ENCODE results near the gene ALPP.
"Not testable (repeated sequence)": the region's sequence is repeated elsewhere in the genome, so short reads cannot be mapped to it uniquely, and the experiment has no call there.

ALPP gene
- long read RNA-seq = 0 reads

DNA sequence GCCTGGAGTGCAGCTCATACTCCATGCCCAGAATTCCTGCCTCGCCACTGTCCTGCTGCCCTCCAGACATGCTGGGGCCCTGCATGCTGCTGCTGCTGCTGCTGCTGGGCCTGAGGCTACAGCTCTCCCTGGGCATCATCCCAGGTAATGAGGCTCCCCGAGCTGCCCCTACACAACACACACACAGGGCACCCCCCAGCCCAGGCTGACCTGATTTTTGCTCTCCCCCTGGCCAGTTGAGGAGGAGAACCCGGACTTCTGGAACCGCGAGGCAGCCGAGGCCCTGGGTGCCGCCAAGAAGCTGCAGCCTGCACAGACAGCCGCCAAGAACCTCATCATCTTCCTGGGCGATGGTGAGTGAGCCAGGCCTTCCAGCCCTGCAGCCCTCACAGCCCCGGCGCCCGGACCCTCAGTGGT is at the start of gene ALPP:
ALPP (plus strand) TSS at position 17 of the 417 bp plus-strand sequence; CDS start at position 69, 52 bp downstream.
- H3K27me3 ChIP-seq (ENCODE audit: insufficient read depth, poor library complexity, severe bottlenecking); H3K4me3 ChIP-seq (replicated peaks; ENCODE audit: insufficient read depth, low read length); DNase-seq (ENCODE audit: low read depth in 1 of 2, low spot score in 1 of 2); H3K27ac ChIP-seq (replicated peaks): not testable (repeated sequence)

DNA sequence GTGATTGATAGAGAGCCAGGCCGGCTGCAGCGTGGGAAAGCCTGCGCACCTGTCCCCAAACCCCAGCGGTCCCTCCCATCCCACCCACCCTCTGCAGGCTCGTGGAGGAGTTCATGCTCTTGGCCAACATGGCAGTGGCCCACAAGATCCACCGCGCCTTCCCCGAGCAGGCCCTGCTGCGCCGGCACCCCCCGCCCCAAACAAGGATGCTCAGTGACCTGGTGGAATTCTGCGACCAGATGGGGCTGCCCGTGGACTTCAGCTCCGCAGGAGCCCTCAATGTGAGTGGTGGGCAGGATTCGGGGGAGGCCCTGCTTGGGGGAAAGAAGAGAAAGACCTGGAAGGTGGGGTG is 48.9 kb upstream of the ALPP start:
- DNase-seq (ENCODE audit: low read depth in 1 of 2, low spot score in 1 of 2) = no peak
- TF ChIP-seq GABPA (IDR thresholded peaks at IDR 0.05; ENCODE audit: low read depth) = no peak

DNA sequence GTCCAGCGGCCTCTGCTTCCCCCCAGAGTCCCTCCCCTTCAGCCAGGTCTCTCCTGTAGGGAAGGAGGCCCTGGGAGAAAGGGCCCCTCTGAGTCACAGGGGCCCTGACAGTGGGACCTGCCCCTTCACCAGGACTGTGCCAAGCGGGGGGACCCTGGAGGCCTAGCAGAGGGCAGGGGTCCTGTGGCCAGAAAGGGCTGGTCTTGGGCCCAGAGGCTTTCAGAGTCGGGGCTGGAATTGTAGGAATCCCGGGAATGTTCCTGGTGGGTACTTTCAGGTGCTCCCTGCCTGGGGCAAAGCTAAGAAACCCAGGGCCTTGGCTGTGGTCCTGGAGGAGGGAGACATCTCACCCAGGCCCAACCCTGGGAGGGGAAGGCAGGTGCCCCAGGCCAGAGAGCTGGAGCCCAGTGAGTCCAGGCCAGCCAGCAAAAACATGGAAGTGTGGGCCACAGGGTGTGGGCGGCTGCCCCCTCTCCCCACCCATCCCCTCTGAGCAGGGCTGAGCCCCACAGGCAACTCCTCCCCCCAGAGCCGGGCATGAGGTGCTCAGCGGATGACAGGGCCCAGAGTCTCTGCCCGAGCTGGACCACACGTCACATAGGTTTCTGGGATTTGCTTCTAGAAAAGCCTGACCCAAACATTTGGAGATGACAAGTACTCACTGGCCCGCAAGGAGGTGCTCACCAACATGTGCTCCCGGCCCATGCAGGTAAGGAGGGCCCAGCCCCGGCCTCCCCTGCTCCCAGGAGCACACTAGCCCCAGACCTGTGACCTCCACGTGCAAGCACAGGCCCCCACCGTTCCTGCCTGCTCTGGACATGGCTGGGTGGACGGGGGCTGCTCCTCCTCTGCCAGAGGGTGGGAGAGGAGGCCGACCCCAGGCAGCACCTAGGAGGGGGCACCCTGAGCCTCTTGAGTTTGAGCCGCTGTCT is 48.2 kb upstream of the ALPP start:
- no peak for TF ChIP-seq POLR2AphosphoS5 (IDR thresholded peaks at IDR 0.05; ENCODE audit: low read depth)
- TF ChIP-seq SPI1 (IDR thresholded peaks at IDR 0.05; ENCODE audit: borderline replicate concordance, low read depth) = no peak
- TF ChIP-seq, protein P1, sequence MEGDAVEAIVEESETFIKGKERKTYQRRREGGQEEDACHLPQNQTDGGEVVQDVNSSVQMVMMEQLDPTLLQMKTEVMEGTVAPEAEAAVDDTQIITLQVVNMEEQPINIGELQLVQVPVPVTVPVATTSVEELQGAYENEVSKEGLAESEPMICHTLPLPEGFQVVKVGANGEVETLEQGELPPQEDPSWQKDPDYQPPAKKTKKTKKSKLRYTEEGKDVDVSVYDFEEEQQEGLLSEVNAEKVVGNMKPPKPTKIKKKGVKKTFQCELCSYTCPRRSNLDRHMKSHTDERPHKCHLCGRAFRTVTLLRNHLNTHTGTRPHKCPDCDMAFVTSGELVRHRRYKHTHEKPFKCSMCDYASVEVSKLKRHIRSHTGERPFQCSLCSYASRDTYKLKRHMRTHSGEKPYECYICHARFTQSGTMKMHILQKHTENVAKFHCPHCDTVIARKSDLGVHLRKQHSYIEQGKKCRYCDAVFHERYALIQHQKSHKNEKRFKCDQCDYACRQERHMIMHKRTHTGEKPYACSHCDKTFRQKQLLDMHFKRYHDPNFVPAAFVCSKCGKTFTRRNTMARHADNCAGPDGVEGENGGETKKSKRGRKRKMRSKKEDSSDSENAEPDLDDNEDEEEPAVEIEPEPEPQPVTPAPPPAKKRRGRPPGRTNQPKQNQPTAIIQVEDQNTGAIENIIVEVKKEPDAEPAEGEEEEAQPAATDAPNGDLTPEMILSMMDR (IDR thresholded peaks at IDR 0.05; ENCODE audit: insufficient read depth, low read length) = no peak
- TF ChIP-seq GABPA (IDR thresholded peaks at IDR 0.05; ENCODE audit: low read depth) = no peak
- TF ChIP-seq, protein P2, sequence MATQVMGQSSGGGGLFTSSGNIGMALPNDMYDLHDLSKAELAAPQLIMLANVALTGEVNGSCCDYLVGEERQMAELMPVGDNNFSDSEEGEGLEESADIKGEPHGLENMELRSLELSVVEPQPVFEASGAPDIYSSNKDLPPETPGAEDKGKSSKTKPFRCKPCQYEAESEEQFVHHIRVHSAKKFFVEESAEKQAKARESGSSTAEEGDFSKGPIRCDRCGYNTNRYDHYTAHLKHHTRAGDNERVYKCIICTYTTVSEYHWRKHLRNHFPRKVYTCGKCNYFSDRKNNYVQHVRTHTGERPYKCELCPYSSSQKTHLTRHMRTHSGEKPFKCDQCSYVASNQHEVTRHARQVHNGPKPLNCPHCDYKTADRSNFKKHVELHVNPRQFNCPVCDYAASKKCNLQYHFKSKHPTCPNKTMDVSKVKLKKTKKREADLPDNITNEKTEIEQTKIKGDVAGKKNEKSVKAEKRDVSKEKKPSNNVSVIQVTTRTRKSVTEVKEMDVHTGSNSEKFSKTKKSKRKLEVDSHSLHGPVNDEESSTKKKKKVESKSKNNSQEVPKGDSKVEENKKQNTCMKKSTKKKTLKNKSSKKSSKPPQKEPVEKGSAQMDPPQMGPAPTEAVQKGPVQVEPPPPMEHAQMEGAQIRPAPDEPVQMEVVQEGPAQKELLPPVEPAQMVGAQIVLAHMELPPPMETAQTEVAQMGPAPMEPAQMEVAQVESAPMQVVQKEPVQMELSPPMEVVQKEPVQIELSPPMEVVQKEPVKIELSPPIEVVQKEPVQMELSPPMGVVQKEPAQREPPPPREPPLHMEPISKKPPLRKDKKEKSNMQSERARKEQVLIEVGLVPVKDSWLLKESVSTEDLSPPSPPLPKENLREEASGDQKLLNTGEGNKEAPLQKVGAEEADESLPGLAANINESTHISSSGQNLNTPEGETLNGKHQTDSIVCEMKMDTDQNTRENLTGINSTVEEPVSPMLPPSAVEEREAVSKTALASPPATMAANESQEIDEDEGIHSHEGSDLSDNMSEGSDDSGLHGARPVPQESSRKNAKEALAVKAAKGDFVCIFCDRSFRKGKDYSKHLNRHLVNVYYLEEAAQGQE (IDR thresholded peaks at IDR 0.05; ENCODE audit: insufficient replicate concordance, low read depth) = no peak
- H3K27me3 ChIP-seq (ENCODE audit: insufficient read depth, poor library complexity, severe bottlenecking) = no peaks in the 10 kb centered on the region
- H3K4me3 ChIP-seq (replicated peaks; ENCODE audit: insufficient read depth, low read length) = no peak overlapping the region
- H3K27ac ChIP-seq (replicated peaks) = no peak overlapping the region
- no peak for DNase-seq (ENCODE audit: low read depth in 1 of 2, low spot score in 1 of 2)

More for the DNA sequence above, 48.9 kb upstream of the ALPP start:
- H3K27me3 ChIP-seq (ENCODE audit: insufficient read depth, poor library complexity, severe bottlenecking) = no peaks in the 10 kb centered on the region
- H3K27ac ChIP-seq (replicated peaks) = no peak overlapping the region
- H3K4me3 ChIP-seq (replicated peaks; ENCODE audit: insufficient read depth, low read length) = no peak overlapping the region

DNA sequence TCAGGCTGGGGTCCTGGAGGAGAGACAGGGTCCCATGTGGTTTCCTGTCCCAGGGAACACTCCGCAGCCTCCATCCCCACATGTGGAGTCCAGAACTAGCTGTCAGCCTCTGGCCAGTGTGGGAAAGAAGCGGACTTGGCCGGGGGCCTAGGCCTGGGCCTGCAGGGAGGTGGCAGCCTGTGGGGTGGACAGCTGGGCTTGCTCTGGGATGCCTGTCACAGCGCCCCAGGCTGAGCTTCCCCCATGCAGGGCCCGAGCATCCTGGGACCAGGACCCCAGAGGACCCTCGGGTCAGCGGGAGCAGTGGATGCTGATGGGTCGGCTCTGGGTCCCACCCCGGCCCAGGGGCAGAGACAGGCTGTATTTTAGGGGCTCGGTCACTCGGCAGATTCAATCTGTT is 47.5 kb upstream of the ALPP start:
- not testable (repeated sequence) for H3K4me3 ChIP-seq (replicated peaks; ENCODE audit: insufficient read depth, low read length); H3K27me3 ChIP-seq (ENCODE audit: insufficient read depth, poor library complexity, severe bottlenecking); H3K27ac ChIP-seq (replicated peaks); DNase-seq (ENCODE audit: low read depth in 1 of 2, low spot score in 1 of 2)

DNA sequence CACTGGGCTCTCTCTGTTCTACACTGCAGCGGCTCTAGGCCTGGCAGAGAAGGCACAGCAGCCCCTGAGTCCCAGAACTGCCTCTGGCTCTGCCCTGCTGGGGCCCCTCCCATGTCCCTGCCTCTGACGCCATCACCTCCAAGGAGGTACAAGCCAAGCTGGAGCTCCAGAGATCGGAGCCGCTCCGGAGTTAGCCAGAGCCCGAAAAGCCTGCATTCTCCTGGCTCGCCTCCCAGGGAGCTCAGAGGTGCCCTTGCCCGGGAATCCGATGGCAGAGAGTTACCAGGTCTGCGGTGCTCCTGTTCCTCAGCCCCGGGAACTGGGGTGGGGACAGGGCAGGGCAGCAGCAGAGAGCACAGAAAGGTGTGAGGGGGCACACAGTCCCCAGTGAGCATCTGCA is 46.9 kb upstream of the ALPP start:
- H3K27me3 ChIP-seq (ENCODE audit: insufficient read depth, poor library complexity, severe bottlenecking); DNase-seq (ENCODE audit: low read depth in 1 of 2, low spot score in 1 of 2); H3K27ac ChIP-seq (replicated peaks); H3K4me3 ChIP-seq (replicated peaks; ENCODE audit: insufficient read depth, low read length): not testable (repeated sequence)

DNA sequence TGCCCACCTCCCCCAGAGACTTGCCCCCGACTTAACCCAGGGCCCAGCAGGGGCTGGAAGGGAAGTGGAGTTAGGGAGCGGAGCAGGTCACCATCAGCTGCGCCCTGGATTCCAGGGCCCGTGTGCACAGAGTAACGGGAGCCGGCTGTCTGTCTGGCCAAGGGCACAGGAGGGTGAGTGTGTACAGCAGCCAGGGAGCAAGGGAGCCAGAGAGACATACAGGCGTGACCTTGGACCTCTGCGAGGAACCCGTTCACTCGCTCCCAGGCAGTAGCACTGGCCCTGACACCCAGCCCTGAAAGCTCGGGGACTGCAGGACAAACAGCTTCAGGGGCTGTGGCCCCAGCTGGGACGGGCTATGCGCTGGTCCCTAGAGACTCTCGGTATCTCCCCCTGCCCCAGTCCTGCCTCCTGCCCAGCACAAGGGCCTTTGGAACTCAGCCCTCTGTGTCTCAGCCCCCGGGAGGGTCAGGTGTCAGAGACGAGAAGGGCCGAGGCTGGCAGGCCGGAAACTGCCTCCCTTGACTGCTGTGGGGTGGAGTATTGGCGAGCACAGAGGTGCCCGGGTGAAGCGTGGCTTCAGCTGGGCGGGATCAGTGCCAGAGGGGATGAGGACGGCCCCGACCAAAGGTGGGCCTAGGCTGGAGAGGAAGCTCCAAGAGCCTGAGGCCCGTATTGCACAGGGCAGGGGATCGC is 46.2 kb upstream of the ALPP start:
- not testable (repeated sequence) for H3K27me3 ChIP-seq (ENCODE audit: insufficient read depth, poor library complexity, severe bottlenecking); H3K27ac ChIP-seq (replicated peaks); DNase-seq (ENCODE audit: low read depth in 1 of 2, low spot score in 1 of 2); H3K4me3 ChIP-seq (replicated peaks; ENCODE audit: insufficient read depth, low read length)

DNA sequence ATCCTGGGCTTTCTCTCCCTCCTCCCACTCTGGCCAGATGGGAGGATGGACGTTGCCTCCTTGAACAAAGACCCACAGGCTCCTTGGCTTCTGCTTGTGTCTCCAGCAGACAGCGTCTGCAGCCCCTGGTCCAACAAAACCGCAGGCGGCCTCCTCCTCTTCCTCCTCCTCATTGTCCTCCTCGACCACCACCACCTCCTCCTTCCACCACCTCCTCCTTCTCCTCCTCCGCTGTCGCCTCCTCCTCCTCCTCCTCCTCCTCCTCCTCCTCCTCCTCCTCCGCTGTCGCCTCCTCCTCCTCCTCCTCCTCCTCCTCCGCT is 45.7 kb upstream of the ALPP start:
- DNase-seq (ENCODE audit: low read depth in 1 of 2, low spot score in 1 of 2) = no peak
- H3K27ac ChIP-seq (replicated peaks) = no peak overlapping the region
- H3K4me3 ChIP-seq (replicated peaks; ENCODE audit: insufficient read depth, low read length) = no peak overlapping the region
- H3K27me3 ChIP-seq (ENCODE audit: insufficient read depth, poor library complexity, severe bottlenecking) = no peaks in the 10 kb centered on the region
- no peak for TF ChIP-seq GABPA (IDR thresholded peaks at IDR 0.05; ENCODE audit: low read depth)
- TF ChIP-seq POLR2AphosphoS5 (IDR thresholded peaks at IDR 0.05; ENCODE audit: low read depth) = no peak
- TF ChIP-seq, protein P2 (IDR thresholded peaks at IDR 0.05; ENCODE audit: insufficient replicate concordance, low read depth) = no peak
- TF ChIP-seq, protein P1 (IDR thresholded peaks at IDR 0.05; ENCODE audit: insufficient read depth, low read length) = no peak
- no peak for TF ChIP-seq SPI1 (IDR thresholded peaks at IDR 0.05; ENCODE audit: borderline replicate concordance, low read depth)

All from HL-60 (cell line).